Middle frontal gyrus (tissue), 1 donor: Measurements from ENCODE around the gene ZNF207.
"Not testable (repeated sequence)": the region's sequence is repeated elsewhere in the genome, so short reads cannot be mapped to it uniquely, and the experiment has no call there.

ENCODE experiments used
- DNase-seq: peaks from one replicate; pipeline ENCODE4 v3.0.0-alpha.2; 2015; ENCODE audit warnings: low spot score; ENCODE audit errors: extremely low spot score

The ZNF207 gene

GRCh38 chr17:32386844-32387243 is 36.9 kb downstream of the ZNF207 start:
- no peak for DNase-seq

DNA sequence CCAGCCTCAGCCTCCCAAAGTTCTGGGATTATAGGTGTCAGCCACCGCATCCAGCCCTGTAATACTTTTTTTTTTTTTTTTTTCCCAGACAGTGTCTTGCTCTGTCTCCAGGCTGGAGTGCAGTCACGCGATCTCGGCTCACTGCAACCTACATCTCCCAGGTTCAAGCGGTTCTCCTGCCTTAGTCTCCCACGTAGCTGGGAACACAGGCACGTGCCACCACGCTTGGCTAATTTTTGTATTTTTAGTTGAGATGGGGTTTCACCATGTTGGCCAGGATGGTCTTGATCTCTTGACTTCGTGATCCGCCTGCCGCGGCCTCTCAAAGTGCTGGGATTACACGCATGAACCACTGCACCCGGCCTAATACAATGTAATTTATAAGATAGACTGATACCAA is 38.2 kb downstream of the ZNF207 start:
- DNase-seq = not testable (repeated sequence)

DNA sequence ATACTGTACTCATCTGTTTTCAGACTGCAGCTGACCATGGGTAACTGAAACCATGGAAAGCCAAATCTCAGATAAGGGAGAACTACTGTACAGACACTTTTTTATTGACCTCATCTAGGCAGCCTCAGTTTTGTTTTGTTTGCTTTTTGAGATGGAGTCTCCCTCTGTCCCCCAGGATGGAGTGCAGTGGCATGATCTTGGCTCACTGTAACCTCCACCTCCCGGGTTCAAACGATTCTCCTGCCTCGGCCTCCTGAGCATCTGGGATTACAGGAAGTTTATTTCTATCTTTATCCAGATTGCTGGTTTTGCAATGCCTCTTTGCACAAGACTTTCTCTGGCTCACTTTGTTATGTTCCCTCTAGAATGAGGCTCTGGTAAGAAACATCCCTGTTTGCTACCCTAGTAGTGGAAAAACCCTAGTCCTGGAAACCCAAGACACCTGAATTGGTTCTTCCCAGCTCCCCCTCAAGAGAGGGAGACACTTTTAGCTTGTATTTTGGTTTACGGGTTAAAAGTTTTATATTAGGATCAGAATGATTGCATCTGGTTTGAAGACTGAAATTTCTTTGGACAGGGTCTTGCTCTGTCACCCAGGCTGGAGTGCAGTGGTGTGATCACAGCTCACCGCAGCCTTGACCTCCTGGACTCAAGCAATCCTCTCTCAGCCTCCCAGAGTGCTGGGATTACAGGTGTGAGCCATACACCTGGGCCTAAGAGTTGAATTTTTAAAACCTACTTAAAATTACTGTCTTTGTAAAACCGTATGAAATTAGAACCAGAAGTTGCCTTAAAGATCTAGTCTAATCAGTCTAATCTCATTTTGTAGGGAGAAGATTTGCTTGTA is 38.9 kb downstream of the ZNF207 start:
- no peak for DNase-seq

DNA sequence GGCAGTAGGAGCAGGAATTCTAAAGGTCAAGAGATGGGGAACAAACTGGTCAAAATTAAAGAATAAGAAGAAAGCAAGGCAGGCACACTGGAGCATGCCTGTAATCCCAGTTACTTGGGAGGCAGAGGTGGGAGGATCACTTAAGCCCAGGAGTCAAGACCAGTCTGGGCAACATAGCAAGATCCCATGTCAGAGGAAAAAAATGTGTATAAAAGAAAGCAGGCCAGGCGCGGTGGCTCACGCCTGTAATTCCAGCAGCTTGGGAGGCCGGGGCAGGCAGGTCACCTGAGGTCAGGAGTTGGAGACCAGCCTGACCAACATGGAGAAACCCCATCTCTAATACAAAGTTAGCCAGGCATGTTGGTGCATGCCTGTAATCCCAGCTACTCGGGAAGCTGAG is 43.9 kb downstream of the ZNF207 start:
- DNase-seq = no peak

- DNase-seq = no peak
Observed at GRCh38 chr17:32396343-32396742, 46.4 kb downstream of the ZNF207 start.

GRCh38 chr17:32398946-32399345 is 49.0 kb downstream of the ZNF207 start:
- DNase-seq = no peak

- not testable (repeated sequence) for DNase-seq
Observed at GRCh38 chr17:32410085-32410484, 60.1 kb downstream of the ZNF207 start.

- DNase-seq = no peak
Observed at GRCh38 chr17:32426894-32427293, 76.9 kb downstream of the ZNF207 start.

DNA sequence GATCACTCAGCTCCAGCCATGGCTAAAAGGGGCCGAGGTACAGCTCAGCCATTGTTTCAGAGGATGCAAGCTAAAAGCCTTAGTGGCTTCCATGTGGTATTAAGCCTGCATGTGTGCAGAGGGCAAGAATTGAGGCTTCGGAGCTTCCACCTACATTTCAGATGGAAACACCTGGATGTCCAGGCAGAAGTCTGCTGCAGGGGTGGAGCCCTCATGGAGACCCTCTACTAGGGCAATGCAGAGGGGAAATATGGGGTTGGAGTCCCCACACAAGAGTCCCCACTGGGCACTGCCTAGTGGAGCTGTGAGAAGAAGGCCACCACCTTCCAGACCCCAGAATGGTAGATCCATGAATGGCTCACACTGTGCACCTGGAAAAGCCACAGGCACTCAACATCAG is 79.6 kb downstream of the ZNF207 start:
- DNase-seq = no peak
